ENCODE results near the gene ACHE. TPM values are rescaled to one million over a fixed set of nuclear protein-coding genes. Genes with fewer than 3 reads are reported as not detected.

ACHE gene
- total RNA-seq, 1 donor from 2014 or later, result not detected

DNA sequence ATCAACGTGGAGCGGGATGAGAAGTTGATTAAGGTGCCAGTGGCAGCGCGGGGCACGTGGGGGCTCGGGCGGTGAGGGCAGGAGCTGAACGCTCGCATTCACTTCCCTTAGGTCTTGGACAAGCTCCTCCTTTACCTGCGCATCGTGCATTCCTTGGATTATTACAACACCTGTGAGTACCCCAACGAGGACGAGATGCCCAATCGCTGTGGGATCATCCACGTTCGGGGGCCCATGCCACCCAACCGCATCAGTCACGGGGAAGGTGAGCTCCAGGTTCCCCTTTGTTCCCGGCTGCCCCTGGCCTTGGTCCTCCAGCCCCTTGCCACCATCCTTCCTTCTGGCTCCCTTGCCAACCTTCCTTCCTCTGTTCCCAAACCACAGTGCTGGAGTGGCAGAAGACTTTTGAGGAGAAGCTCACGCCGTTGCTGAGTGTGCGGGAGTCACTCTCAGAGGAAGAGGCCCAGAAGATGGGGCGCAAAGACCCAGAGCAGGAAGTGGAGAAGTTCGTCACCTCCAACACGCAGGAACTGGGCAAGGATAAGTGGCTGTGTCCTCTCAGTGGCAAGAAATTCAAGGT, 8.7 kb downstream of the ACHE start:
- no peak overlapping the region for H3K4me3 ChIP-seq (ENCODE audit: low read depth, low read length)
- FAIRE-seq, result peak; percentile 82
- H3K36me3 ChIP-seq (ENCODE audit: control insufficient read depth, insufficient read depth, low read length), result peaks cover 36% of the 10 kb centered on the region
- DNase-seq (ENCODE audit: low read depth), result no peak
- TF ChIP-seq CTCF (IDR thresholded peaks at IDR 0.05; ENCODE audit: insufficient read depth, low read length, severe bottlenecking), result no peak
- H3K27me3 ChIP-seq (ENCODE audit: control insufficient read depth, insufficient read depth, low read length), result no peaks in the 10 kb centered on the region

GRCh38 chr7:100886142-100886935, 9.3 kb downstream of the ACHE start:
- H3K36me3 ChIP-seq (ENCODE audit: control insufficient read depth, insufficient read depth, low read length), result peaks cover 42% of the 10 kb centered on the region
- DNase-seq (ENCODE audit: low read depth) (no peak), FAIRE-seq (no peak)
- no peaks in the 10 kb centered on the region for H3K27me3 ChIP-seq (ENCODE audit: control insufficient read depth, insufficient read depth, low read length)
- H3K4me3 ChIP-seq (ENCODE audit: low read depth, low read length), result no peak overlapping the region
- no peak for TF ChIP-seq CTCF (IDR thresholded peaks at IDR 0.05; ENCODE audit: insufficient read depth, low read length, severe bottlenecking)

DNA sequence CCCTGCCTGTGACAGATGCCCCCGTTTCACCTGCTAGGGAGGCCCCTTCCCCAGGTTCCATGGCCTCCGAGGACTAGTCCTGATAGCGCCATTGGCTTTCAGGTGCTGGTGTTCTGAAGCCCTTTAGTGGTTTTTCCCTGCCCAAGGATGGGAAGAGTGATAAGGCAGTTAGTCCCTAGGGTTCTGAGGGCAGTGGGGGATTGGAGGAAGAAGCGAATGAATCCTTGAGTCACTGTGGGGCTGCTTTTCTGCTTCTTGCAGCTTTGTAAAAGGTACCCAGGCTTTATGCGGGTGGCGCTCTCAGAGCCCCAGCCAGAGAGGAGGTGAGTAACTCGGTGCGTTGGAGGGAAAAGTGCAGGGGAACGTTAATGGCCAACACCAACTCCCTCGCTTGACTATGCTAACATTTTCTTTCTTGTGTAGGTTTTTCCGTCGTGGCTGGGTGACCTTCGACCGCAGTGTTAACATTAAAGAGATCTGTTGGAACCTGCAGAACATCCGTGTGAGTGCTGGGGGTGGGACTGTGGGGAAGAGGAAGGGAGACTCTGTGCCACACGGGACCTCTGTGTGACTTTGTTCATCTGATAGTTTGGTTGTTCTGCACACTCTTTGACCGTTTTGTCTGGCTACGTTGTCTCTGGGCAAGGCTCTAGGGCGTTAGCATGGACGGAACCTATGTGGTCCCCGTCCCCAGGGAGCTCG, 10.1 kb downstream of the ACHE start:
- Histone ChIP-seq H3K36me3 (ENCODE audit: control insufficient read depth, insufficient read depth, low read length) (peaks cover 48% of the 10 kb centered on the region), H3K27me3 (ENCODE audit: control insufficient read depth, insufficient read depth, low read length) (no peaks in the 10 kb centered on the region), H3K4me3 (ENCODE audit: low read depth, low read length) (no peak overlapping the region)
- no peak for DNase-seq (ENCODE audit: low read depth)
- no peak for TF ChIP-seq CTCF (IDR thresholded peaks at IDR 0.05; ENCODE audit: insufficient read depth, low read length, severe bottlenecking)
- peak; percentile 72 for FAIRE-seq

- H3K4me3 ChIP-seq (ENCODE audit: low read depth, low read length), result no peak overlapping the region
- FAIRE-seq (no peak), DNase-seq (ENCODE audit: low read depth) (no peak)
- no peaks in the 10 kb centered on the region for H3K27me3 ChIP-seq (ENCODE audit: control insufficient read depth, insufficient read depth, low read length)
- peaks cover 51% of the 10 kb centered on the region for H3K36me3 ChIP-seq (ENCODE audit: control insufficient read depth, insufficient read depth, low read length)
- no peak for TF ChIP-seq CTCF (IDR thresholded peaks at IDR 0.05; ENCODE audit: insufficient read depth, low read length, severe bottlenecking)
Measured at GRCh38 chr7:100884736-100885439, 10.8 kb downstream of the ACHE start.

DNA sequence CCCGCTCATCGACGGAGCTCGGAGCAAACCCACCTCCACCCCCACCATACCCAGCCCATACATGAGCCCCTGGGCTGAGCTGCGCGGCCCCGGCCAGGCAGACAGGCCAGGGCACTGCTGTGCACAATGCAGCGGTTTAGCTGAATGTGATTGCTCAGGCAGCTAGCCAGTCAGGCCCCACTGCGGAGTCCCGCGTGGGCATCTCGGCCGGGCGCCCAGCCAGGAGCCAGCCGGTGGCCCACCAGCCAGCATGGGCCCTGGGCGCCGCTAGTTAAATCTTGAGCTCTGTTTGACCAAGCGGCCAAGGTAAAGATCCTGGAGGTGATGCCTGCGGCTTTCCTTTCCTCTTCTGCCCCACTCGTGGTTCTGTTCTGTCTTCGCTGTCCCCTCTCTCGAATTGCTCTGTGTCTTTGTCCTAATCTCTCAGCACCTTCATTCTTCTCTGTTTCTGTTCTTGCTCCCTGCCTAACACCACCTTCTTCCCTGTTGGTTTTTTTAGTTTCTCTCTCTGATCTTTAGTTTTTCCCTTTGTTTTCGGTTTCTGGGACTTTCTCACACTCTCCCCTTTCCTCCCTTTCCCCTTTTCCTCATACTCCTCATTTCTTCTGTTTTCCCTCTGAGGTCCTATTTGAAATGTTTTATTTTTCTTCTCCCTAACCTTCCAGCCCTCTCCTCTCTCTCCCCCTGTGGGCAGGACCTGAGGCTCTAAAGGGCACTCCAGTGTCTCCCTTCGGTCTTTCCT, 12.7 kb downstream of the ACHE start:
- DNase-seq (ENCODE audit: low read depth) (no peak), FAIRE-seq (no peak)
- H3K4me3 ChIP-seq (ENCODE audit: low read depth, low read length), result no peak overlapping the region
- peaks cover 51% of the 10 kb centered on the region for H3K36me3 ChIP-seq (ENCODE audit: control insufficient read depth, insufficient read depth, low read length)
- no peaks in the 10 kb centered on the region for H3K27me3 ChIP-seq (ENCODE audit: control insufficient read depth, insufficient read depth, low read length)
- no peak for TF ChIP-seq CTCF (IDR thresholded peaks at IDR 0.05; ENCODE audit: insufficient read depth, low read length, severe bottlenecking)

Data from bronchial epithelial cell (primary cell).